PC-9 (cell line): ENCODE results near the gene BRSK2. TPM values are rescaled to one million over a fixed set of nuclear protein-coding genes. Genes with fewer than 3 reads are reported as not detected.

Experiments used
- BruUV-seq: library from RNA; stranded (reverse); fragments of 400-500 nt; replicated peaks from 2 replicates; lab custom pipeline; 2021; lab: Mats Ljungman, UMichigan
- CTCF ChIA-PET: fragments of 300-600 bp; sonication (Branson Sonifier 250); formaldehyde crosslinking; loops from one replicate; lab custom pipeline; 2022; ENCODE audit warnings: antibody characterized with exemption; lab: Charles Lee
- POLR2A ChIA-PET: fragments of 300-600 bp; sonication (Branson Sonifier 250); formaldehyde crosslinking; loops from one replicate; lab custom pipeline; 2022; ENCODE audit warnings: antibody characterized with exemption; ENCODE audit not compliant: unreplicated experiment; lab: Charles Lee
- DNase-seq, 2 experiments: peaks; one replicate each; pipeline versions ENCODE4 v3.0.0 to v3.0.0-alpha.2; 2015 to 2022; ENCODE audit warnings: mixed read lengths in 1 of 2
- H2AFZ ChIP-seq: fragments of 200-600 bp; sonication (generic); 2 replicates; pipeline ENCODE4 v1.8.1; 2017; ENCODE audit warnings: antibody characterized with exemption
- H3F3A ChIP-seq: fragments of 200-600 bp; sonication (generic); 2 replicates; pipeline ENCODE4 v1.8.1; 2017; ENCODE audit warnings: antibody characterized with exemption, mild to moderate bottlenecking, low read depth; ENCODE audit not compliant: insufficient read depth
- H3K27ac ChIP-seq: fragments of 200-600 bp; sonication (generic); 2 replicates; pipeline ENCODE4 v1.6.1; 2016; ENCODE audit warnings: mixed run types
- H3K27me3 ChIP-seq: fragments of 200-600 bp; sonication (generic); 2 replicates; pipeline ENCODE4 v1.6.1; 2016; ENCODE audit warnings: low read depth, mixed run types; ENCODE audit not compliant: insufficient read depth
- H3K36me3 ChIP-seq: fragments of 200-600 bp; sonication (generic); 2 replicates; pipeline ENCODE4 v1.6.1; 2016; ENCODE audit warnings: low read depth, mixed run types
- H3K4me1 ChIP-seq: fragments of 200-600 bp; sonication (generic); replicated peaks from 2 replicates; pipeline ENCODE4 v1.6.1; 2016; ENCODE audit warnings: mixed run types; ENCODE audit not compliant: insufficient read depth
- H3K4me2 ChIP-seq: fragments of 200-600 bp; sonication (generic); 2 replicates; pipeline ENCODE4 v1.6.1; 2017; ENCODE audit warnings: mixed run types
- H3K4me3 ChIP-seq: fragments of 200-600 bp; sonication (generic); 2 replicates; pipeline ENCODE4 v1.6.1; 2016; ENCODE audit warnings: mixed run types
- H3K79me2 ChIP-seq: fragments of 200-600 bp; sonication (generic); 2 replicates; pipeline ENCODE4 v1.6.1; 2017; ENCODE audit warnings: low read depth, mixed run types
- H3K9me2 ChIP-seq: fragments of 200-600 bp; sonication (generic); 2 replicates; pipeline ENCODE4 v1.8.1; 2017; ENCODE audit warnings: mild to moderate bottlenecking; ENCODE audit not compliant: insufficient read depth
- H3K9me3 ChIP-seq: fragments of 200-600 bp; sonication (generic); 2 replicates; pipeline ENCODE4 v1.8.1; 2016; ENCODE audit warnings: low read depth; ENCODE audit not compliant: insufficient read depth
- H4K20me1 ChIP-seq: fragments of 200-600 bp; sonication (generic); 2 replicates; pipeline ENCODE4 v1.8.1; 2017; ENCODE audit not compliant: insufficient read depth
- EZH2 ChIP-seq: fragments of 200-600 bp; sonication (generic); IDR thresholded peaks from 2 replicates; pipeline ENCODE4 v1.8.0; 2017; ENCODE audit warnings: antibody characterized with exemption, low read depth
- intact Hi-C: fragments of 100-400 bp; cut with micrococcal nuclease; formaldehyde crosslinking; loops from one replicate; pipeline ENCODE4 v1.10.0; 2022; ENCODE audit not compliant: unreplicated experiment
- total RNA-seq: library from RNA; stranded (reverse); gene quantifications from 2 replicates; pipeline ENCODE4 v1.2.3, GENCODE V29; 2021
- TF ChIP-seq, protein P1 (sequence below): fragments of 200-600 bp; sonication (generic); conservative IDR thresholded peaks from 2 replicates; pipeline ENCODE4 v1.6.1; 2017; ENCODE audit warnings: mixed run types, antibody characterized with exemption, mild to moderate bottlenecking, moderate library complexity

Gene BRSK2
- total RNA-seq, 1 experiment from 2014 or later: 2.9 TPM

GRCh38 chr11:1473786-1474185, 84.1 kb downstream of the BRSK2 start:
- TF ChIP-seq, protein P1, sequence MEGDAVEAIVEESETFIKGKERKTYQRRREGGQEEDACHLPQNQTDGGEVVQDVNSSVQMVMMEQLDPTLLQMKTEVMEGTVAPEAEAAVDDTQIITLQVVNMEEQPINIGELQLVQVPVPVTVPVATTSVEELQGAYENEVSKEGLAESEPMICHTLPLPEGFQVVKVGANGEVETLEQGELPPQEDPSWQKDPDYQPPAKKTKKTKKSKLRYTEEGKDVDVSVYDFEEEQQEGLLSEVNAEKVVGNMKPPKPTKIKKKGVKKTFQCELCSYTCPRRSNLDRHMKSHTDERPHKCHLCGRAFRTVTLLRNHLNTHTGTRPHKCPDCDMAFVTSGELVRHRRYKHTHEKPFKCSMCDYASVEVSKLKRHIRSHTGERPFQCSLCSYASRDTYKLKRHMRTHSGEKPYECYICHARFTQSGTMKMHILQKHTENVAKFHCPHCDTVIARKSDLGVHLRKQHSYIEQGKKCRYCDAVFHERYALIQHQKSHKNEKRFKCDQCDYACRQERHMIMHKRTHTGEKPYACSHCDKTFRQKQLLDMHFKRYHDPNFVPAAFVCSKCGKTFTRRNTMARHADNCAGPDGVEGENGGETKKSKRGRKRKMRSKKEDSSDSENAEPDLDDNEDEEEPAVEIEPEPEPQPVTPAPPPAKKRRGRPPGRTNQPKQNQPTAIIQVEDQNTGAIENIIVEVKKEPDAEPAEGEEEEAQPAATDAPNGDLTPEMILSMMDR: no peak
- no peak for TF ChIP-seq EZH2
- Histone ChIP-seq H3K9me2 (no peaks in the 10 kb centered on the region), H3K4me1 (no peaks in the 10 kb centered on the region), H3K4me3 (no peak overlapping the region), H3K27me3 (no peaks in the 10 kb centered on the region), H3F3A (no peaks in the 10 kb centered on the region), H2AFZ (no peak overlapping the region), H3K9me3 (no peaks in the 10 kb centered on the region), H3K79me2 (no peaks in the 10 kb centered on the region), H3K36me3 (no peaks in the 10 kb centered on the region), H3K27ac (no peak overlapping the region), H3K4me2 (no peak overlapping the region), H4K20me1 (no peaks in the 10 kb centered on the region)
- BruUV-seq: no TSS peak
- intact Hi-C loops: no loop called here
- no peak for DNase-seq
- ChIA-PET POLR2A (no interaction called here), CTCF (no interaction called here)

GRCh38 chr11:1475841-1476240, 86.1 kb downstream of the BRSK2 start:
- no peak overlapping the region for H3K4me3 ChIP-seq
- H3K4me1 ChIP-seq: no peaks in the 10 kb centered on the region
- ChIA-PET POLR2A (no interaction called here), CTCF (no interaction called here)
- H3K36me3 ChIP-seq: no peaks in the 10 kb centered on the region
- no TSS peak for BruUV-seq
- DNase-seq: no peak
- H3K4me2 ChIP-seq: no peak overlapping the region
- H3K79me2 ChIP-seq: no peaks in the 10 kb centered on the region
- H4K20me1 ChIP-seq: 0 out of 2 replicates have a peak, but pooled peaks cover 3% of the 10 kb centered on the region
- no peak for TF ChIP-seq EZH2
- TF ChIP-seq, protein P1: no peak
- no peaks in the 10 kb centered on the region for H3K9me3 ChIP-seq
- no peaks in the 10 kb centered on the region for H3K27me3 ChIP-seq
- no peaks in the 10 kb centered on the region for H3K9me2 ChIP-seq
- intact Hi-C loops: no loop called here
- H3K27ac ChIP-seq: no peak overlapping the region
- H3F3A ChIP-seq: no peaks in the 10 kb centered on the region
- H2AFZ ChIP-seq: no peak overlapping the region

- POLR2A ChIA-PET: no interaction called here
These were observed 87.4 kb downstream of the BRSK2 start for GRCh38 chr11:1476940-1477736.

More at GRCh38 chr11:1476940-1477736, 87.4 kb downstream of the BRSK2 start:
- no peak overlapping the region for H3K4me3 ChIP-seq
- intact Hi-C loops: no loop called here
- DNase-seq: no peak
- H3K36me3 ChIP-seq: no peaks in the 10 kb centered on the region
- CTCF ChIA-PET: no interaction called here
- no peak overlapping the region for H2AFZ ChIP-seq
- H3K27ac ChIP-seq: no peak overlapping the region
- no peak for TF ChIP-seq EZH2
- no peaks in the 10 kb centered on the region for H3K27me3 ChIP-seq
- H3F3A ChIP-seq: no peaks in the 10 kb centered on the region
- no peaks in the 10 kb centered on the region for H3K9me3 ChIP-seq
- no peak overlapping the region for H3K4me2 ChIP-seq
- H4K20me1 ChIP-seq: 0 out of 2 replicates have a peak, but pooled peaks cover 3% of the 10 kb centered on the region
- H3K9me2 ChIP-seq: no peaks in the 10 kb centered on the region
- BruUV-seq: no TSS peak
- H3K79me2 ChIP-seq: no peaks in the 10 kb centered on the region
- H3K4me1 ChIP-seq: no peaks in the 10 kb centered on the region
